ENCODE measurements around the gene YPEL2.
A peak's percentile ranks its signal among the peaks of the same experiment; 100 is the strongest.

The YPEL2 gene

DNA sequence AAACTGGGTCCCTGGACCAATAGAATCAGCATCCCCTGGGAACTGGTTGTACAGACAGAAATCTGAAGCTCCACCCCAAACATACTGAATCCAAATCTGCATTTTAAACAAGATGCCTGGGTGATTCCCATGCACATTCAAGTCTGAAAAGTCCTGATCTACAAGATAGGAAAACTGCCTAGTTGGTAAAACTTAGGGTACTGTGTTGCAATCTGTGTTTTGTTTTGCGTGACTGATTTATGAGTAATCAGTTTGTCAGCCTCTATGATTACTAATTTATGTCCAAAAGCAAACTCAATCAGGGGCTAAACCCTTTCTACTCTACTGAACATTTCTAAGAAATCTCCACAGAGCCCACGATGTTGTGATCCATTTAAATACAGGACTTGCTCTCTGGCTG lies 103.8 kb downstream of the YPEL2 start:
- no peak for DNase-seq

DNA sequence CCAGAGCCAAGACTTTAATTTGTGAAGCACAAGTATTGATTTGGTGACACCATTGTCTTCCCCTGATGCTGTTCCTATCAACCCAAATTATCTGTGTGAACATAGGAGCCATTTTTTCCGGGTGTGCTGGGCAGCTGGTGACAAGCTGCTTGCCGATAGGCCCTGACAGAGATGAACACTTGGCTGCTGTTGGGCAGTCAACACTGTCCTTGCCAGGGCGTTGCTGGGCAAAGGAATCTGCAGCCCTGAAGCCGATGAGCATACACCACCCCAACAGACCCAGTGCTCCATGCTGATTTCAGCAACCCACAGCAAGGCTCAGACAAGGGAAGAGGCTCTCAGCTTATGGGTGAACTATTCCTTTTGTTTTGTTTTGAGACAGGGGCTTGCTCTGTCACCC lies 105.4 kb downstream of the YPEL2 start:
- no peak for DNase-seq

DNA sequence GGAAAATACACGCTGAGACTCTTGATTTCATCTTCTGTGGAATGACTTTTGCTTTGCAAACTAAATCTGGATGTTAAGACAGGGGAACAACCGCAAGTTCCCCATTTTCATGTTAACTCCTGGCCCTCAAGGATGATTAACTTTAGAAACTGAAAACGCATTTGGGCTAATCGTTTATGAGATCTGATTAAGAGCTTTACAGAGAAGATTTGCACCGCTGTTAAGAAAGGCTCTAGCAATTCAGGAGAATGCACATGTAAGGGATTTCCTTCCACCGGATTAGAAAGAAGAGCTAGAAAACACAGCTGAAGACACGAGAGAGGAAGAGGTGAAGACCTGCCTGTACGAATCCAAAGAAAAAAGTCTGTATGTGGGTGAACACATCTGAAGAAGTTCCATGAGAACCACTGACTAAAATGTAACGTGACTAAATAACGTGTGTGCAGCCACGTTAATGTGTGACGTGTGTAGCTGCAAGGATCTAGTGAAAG lies 106.4 kb downstream of the YPEL2 start:
- DNase-seq: no peak

DNA sequence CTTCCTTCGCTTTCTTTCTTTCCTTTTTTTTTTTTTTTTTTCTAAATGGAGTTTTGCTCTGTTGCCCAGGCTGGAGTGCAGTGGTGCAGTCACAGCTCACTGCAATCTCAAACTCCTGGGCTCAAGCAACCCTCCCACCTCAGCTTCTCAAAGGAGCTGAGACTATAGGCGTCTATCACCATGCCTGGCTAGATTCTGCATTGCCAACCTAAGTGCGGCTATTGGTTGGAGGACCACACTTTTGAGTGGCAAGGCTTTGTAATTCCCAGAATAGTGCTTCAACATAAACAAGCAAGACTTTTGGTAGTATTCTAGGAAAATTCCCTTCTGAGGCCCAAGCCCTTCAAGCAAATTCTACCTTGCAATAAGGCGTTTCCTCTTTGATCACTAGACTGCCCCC lies 107.8 kb downstream of the YPEL2 start:
- no peak for DNase-seq

DNA sequence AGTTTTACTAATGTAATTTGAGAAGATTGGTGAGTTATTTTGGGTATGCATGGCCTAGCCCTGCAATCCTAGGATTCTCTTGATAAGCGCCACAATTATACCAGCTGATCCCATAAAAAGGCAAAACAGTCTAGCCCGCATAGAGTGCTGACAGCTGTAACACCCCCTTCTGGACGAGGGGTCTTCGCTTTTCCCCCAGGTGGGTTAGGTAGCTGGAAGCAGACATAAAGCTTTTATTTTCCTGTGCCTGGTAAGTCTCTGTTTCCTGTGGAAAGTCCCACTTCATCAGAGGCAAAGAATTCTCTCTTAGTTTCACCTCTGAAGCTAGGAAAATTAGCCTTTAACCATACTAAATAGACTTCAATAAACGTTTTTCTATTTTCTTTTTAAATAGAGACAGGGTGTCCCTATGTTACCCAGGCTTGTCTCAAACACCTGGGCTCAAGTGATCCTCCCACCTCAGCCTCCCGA lies 108.3 kb downstream of the YPEL2 start:
- no peak for DNase-seq

DNA sequence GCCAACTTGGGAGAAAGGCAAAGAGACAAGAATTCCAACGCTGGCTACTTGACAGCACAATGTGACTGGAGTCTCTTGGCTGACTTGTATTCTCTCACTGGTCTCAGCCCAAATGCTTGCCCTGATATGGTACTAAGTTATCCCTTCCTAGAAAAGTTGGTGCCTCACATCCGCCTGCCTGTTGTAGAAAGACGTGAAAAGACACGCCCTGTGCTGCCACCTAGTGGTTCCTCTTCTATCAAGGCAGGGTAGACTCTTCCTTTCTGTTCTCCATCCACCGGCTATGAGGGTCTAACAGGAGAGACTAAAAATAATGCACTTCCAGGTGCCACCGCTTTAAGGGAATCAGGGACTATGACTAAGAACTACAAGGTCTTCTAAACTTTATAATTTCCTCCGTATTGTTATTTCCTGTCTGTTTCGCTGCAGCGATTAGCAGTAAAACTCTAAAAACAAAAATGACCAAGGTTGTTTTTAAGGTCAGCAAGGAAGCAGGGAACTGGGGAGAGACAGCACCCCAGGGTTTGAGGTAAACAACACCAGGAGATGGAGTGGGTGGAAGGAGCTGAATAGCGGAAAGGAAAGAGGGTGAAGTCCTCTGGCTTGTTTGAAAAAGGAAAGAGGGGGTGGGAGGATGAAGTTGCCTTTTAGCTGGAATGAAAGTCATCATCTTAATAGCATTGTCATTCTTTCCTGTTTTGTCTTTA lies 109.5 kb downstream of the YPEL2 start:
- DNase-seq: peak; percentile 89

DNA sequence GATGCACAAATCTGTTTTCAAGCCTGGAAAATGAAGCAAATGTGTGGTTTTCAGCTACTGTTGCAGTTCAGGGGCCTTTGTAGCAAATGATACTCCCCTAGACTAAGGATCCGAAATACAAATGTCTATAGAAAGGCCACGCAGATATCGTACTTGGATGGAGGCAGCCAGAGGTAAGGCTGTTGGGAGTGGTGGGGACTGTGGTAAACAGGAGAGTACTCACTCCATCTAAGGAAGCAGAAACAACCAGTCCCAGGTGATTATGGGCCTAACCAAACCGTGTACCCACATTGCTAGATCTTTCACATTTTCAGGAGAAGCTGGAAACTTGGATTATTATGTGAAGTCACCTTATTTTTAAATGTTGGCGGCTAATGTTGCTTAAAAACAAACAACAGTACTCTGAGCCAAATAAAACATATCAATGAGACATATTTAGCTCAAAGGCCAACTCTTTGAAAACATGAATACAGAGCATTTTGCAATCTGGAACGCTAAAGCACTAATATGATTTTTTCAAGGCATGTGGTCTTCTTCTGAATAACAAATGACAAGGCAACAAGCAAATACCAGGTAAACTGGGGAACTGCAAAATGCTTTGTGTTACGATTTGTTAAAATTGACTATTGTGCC lies 110.1 kb downstream of the YPEL2 start:
- DNase-seq: no peak

DNA sequence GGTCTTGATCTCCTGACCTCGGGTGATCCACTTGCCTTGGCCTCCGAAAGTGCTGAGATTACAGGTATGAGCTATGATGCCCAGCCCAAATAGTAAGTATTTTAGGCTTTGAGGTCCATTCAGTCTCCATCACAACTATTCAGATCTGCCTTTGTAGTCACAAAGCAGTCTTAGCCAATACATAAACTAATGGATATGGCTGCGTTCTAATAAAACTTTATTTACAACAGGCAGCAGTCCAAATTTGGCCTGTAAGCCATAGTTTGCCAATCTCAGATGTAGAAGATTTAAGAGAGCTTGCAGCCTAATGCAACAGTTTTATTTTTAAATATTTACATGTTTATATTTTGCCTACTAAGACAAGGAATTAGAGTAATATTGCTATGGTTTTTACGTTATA lies 111.7 kb downstream of the YPEL2 start:
- DNase-seq: no peak

Measured in right hindlimb (tissue), 1 donor.